Measurements from ENCODE around the gene HSF2. TPM values are rescaled to one million over a fixed set of nuclear protein-coding genes. Genes with fewer than 3 reads are reported as not detected.

Gene HSF2
- polyA plus RNA-seq, 2 of the 4 experiments (the other 2 are of a cell fraction) = 9.2 to 25.9 TPM

DNA sequence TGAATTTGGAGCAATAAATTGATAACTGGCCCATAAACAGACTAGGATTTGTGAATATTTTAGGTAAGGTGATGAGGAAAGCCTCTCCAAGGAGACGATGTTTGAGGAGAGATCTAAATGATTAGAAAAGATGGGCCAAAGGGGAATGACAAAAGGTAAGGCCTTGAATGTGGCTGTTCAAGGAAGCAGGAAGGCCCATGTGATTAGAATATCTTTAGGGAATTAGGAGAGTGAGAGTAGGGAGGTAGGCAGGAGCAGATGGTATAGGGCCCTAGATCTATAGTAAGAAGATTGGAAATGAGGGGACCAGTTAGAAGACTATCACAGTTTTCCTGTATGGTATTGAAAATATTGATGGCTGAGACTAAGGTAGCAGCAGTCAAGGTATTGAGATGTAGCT is 6.7 kb downstream of the HSF2 start:
- no peak for DNase-seq (ENCODE audit: low read depth in 1 of 2, low spot score in 1 of 2)
- Histone ChIP-seq H3K4me1 (peaks cover 4% of the 10 kb centered on the region; the same call in 1 of the 3 replicates), H3K27ac (no peak overlapping the region), H3K4me3 (no peak overlapping the region), H3K4me2 (no peak overlapping the region), H3K9me3 (no peaks in the 10 kb centered on the region)
- TF ChIP-seq CHD2 (IDR thresholded peaks at IDR 0.05; ENCODE audit: low read length, partially characterized antibody) (no peak), FOXS1 (CRISPR knock-in tag; IDR thresholded peaks at IDR 0.05) (no peak), HOXB5 (CRISPR knock-in tag; IDR thresholded peaks at IDR 0.05) (no peak), RNF2 (IDR thresholded peaks at IDR 0.05; ENCODE audit: borderline replicate concordance, low read depth) (no peak), EP300 (IDR thresholded peaks at IDR 0.05) (no peak), FOSB (CRISPR knock-in tag; IDR thresholded peaks at IDR 0.05) (no peak), JUNB (IDR thresholded peaks at IDR 0.05) (no peak), NPAS2 (CRISPR knock-in tag; IDR thresholded peaks at IDR 0.05; ENCODE audit: borderline replicate concordance) (no peak)
- TF ChIP-seq, protein P1, sequence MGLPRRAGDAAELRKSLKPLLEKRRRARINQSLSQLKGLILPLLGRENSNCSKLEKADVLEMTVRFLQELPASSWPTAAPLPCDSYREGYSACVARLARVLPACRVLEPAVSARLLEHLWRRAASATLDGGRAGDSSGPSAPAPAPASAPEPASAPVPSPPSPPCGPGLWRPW (IDR thresholded peaks at IDR 0.05) = no peak
- TF ChIP-seq, protein P2, sequence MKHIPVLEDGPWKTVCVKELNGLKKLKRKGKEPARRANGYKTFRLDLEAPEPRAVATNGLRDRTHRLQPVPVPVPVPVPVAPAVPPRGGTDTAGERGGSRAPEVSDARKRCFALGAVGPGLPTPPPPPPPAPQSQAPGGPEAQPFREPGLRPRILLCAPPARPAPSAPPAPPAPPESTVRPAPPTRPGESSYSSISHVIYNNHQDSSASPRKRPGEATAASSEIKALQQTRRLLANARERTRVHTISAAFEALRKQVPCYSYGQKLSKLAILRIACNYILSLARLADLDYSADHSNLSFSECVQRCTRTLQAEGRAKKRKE (CRISPR knock-in tag; IDR thresholded peaks at IDR 0.05; ENCODE audit: low read depth) = no peak
- CTCF ChIA-PET = no interaction called here
- POLR2A ChIA-PET = no interaction called here
- no peak for FAIRE-seq
- WGBS (ENCODE audit: missing lambda C conversion rate) = 90% methylated on average over 1 of the region's 1 CpG
- ATAC-seq = no peak

DNA sequence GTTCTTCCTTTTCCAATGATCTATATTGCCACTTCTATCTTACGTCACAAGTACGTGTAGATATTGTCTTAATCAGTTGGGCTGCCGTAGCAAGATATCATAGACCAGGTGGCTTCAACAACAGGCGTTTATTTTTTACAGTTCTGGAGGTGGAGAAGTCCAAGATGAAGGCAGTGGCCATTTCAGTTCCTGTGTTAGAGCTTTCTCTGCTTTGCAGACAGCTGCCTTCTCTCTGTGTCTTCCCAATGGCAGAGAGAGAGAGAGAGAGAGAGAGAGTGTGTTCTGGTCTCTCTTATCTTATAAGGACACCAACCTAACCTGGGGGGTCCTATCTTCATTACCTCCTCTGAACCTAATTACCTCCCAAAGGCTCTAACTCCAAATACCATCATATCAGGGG is 8.3 kb downstream of the HSF2 start:
- Histone ChIP-seq H3K4me3 (no peak overlapping the region), H3K27ac (no peak overlapping the region), H3K4me2 (no peak overlapping the region), H3K9me3 (no peaks in the 10 kb centered on the region), H3K4me1 (no peaks in the 10 kb centered on the region)
- ATAC-seq (no peak), DNase-seq (ENCODE audit: low read depth in 1 of 2, low spot score in 1 of 2) (no peak), FAIRE-seq (no peak)
- WGBS (ENCODE audit: missing lambda C conversion rate) = 77% methylated on average over 4 of the region's 4 CpGs
- ChIA-PET CTCF (no interaction called here), POLR2A (interaction anchor here (0.7 kb wide), 1 partner anchor 8 kb away, joined by 3 read pairs; the partner anchor contains the start of gene HSF2)
- TF ChIP-seq KDM1A (IDR thresholded peaks at IDR 0.05; ENCODE audit: low read depth) = no peak
- no peak for TF ChIP-seq RAD21 (conservative IDR thresholded peaks at IDR 0.05 in 1 of 2, IDR thresholded peaks at IDR 0.05 in 1 of 2)
- no peak for TF ChIP-seq EHMT2 (IDR thresholded peaks at IDR 0.05; ENCODE audit: low read depth)
- TF ChIP-seq, protein P3, sequence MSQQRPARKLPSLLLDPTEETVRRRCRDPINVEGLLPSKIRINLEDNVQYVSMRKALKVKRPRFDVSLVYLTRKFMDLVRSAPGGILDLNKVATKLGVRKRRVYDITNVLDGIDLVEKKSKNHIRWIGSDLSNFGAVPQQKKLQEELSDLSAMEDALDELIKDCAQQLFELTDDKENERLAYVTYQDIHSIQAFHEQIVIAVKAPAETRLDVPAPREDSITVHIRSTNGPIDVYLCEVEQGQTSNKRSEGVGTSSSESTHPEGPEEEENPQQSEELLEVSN (IDR thresholded peaks at IDR 0.05; ENCODE audit: borderline replicate concordance, low read depth) = no peak
- no peak for TF ChIP-seq HOXB5 (CRISPR knock-in tag; IDR thresholded peaks at IDR 0.05)
- TF ChIP-seq NR3C1 (IDR thresholded peaks at IDR 0.05) = no peak
- TF ChIP-seq, protein P4, sequence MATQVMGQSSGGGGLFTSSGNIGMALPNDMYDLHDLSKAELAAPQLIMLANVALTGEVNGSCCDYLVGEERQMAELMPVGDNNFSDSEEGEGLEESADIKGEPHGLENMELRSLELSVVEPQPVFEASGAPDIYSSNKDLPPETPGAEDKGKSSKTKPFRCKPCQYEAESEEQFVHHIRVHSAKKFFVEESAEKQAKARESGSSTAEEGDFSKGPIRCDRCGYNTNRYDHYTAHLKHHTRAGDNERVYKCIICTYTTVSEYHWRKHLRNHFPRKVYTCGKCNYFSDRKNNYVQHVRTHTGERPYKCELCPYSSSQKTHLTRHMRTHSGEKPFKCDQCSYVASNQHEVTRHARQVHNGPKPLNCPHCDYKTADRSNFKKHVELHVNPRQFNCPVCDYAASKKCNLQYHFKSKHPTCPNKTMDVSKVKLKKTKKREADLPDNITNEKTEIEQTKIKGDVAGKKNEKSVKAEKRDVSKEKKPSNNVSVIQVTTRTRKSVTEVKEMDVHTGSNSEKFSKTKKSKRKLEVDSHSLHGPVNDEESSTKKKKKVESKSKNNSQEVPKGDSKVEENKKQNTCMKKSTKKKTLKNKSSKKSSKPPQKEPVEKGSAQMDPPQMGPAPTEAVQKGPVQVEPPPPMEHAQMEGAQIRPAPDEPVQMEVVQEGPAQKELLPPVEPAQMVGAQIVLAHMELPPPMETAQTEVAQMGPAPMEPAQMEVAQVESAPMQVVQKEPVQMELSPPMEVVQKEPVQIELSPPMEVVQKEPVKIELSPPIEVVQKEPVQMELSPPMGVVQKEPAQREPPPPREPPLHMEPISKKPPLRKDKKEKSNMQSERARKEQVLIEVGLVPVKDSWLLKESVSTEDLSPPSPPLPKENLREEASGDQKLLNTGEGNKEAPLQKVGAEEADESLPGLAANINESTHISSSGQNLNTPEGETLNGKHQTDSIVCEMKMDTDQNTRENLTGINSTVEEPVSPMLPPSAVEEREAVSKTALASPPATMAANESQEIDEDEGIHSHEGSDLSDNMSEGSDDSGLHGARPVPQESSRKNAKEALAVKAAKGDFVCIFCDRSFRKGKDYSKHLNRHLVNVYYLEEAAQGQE (IDR thresholded peaks at IDR 0.05) = no peak
- no peak for TF ChIP-seq CEBPB (IDR thresholded peaks at IDR 0.05)
- TF ChIP-seq, protein P5, sequence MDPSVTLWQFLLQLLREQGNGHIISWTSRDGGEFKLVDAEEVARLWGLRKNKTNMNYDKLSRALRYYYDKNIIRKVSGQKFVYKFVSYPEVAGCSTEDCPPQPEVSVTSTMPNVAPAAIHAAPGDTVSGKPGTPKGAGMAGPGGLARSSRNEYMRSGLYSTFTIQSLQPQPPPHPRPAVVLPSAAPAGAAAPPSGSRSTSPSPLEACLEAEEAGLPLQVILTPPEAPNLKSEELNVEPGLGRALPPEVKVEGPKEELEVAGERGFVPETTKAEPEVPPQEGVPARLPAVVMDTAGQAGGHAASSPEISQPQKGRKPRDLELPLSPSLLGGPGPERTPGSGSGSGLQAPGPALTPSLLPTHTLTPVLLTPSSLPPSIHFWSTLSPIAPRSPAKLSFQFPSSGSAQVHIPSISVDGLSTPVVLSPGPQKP (IDR thresholded peaks at IDR 0.05; ENCODE audit: low read depth, low read length) = no peak
- TF ChIP-seq, protein P6, sequence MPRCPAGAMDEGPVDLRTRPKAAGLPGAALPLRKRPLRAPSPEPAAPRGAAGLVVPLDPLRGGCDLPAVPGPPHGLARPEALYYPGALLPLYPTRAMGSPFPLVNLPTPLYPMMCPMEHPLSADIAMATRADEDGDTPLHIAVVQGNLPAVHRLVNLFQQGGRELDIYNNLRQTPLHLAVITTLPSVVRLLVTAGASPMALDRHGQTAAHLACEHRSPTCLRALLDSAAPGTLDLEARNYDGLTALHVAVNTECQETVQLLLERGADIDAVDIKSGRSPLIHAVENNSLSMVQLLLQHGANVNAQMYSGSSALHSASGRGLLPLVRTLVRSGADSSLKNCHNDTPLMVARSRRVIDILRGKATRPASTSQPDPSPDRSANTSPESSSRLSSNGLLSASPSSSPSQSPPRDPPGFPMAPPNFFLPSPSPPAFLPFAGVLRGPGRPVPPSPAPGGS (IDR thresholded peaks at IDR 0.05) = no peak
- TF ChIP-seq, protein P2 (CRISPR knock-in tag; IDR thresholded peaks at IDR 0.05; ENCODE audit: low read depth) = no peak
- no peak for TF ChIP-seq HEYL (CRISPR knock-in tag; IDR thresholded peaks at IDR 0.05)
- TF ChIP-seq SMC3 (IDR thresholded peaks at IDR 0.05) = no peak
